Breast epithelium (tissue), 4 donors: ENCODE measurements around the gene SIK2. TPM values are rescaled to one million over a fixed set of nuclear protein-coding genes. Genes with fewer than 3 reads are reported as not detected.
"Not testable (repeated sequence)": the region's sequence is repeated elsewhere in the genome, so short reads cannot be mapped to it uniquely, and the experiment has no call there.

Source experiments
- DNase-seq, 2 donors: peaks; one replicate each; pipeline ENCODE4 v3.0.0-alpha.2; 2019; ENCODE audit warnings: low spot score in 2 of 2
- H3K27ac ChIP-seq, 2 donors: fragments of 200-600 bp; sonication (generic) in 1 of 2; one replicate each; pipeline ENCODE4 v1.5.1; 2016 to 2019; ENCODE audit warnings: mild to moderate bottlenecking in 1 of 2
- H3K27me3 ChIP-seq, 2 donors: fragments of 200-600 bp; sonication (generic) in 1 of 2; one replicate each; pipeline versions ENCODE4 v1.5.1 to v1.6.0; 2017 to 2019; ENCODE audit warnings: control low read depth in 1 of 2, mild to moderate bottlenecking in 1 of 2
- H3K36me3 ChIP-seq: fragments of 200-600 bp; one replicate; pipeline ENCODE4 v1.5.1; 2019
- H3K4me1 ChIP-seq, 2 donors: fragments of 200-600 bp; sonication (generic); one replicate each; pipeline ENCODE4 v1.5.1; 2016 to 2019; ENCODE audit warnings: control low read depth in 1 of 2
- H3K4me3 ChIP-seq, 3 donors: fragments of 200-600 bp; sonication (generic); 1 replicate in 2 of 3; 2 replicates in 1 of 3; pipeline ENCODE4 v1.5.1; 2016 to 2019; ENCODE audit warnings: mild to moderate bottlenecking in 3 of 3, moderate library complexity in 2 of 3
- H3K9me3 ChIP-seq, 2 donors: fragments of 200-600 bp; sonication (generic) in 1 of 2; one replicate each; pipeline ENCODE4 v1.5.1; 2016 to 2019; ENCODE audit warnings: control low read depth in 1 of 2
- POLR2A ChIP-seq: fragments of 450-650 bp; IDR thresholded peaks from one replicate; pipeline ENCODE4 v1.6.1; 2016; ENCODE audit warnings: antibody characterized with exemption, mild to moderate bottlenecking, moderate library complexity
- POLR2AphosphoS5 ChIP-seq, 3 donors: sonication (generic); formaldehyde crosslinking; IDR thresholded peaks; one replicate each; pipeline ENCODE4 v1.6.1; 2017; ENCODE audit warnings: antibody characterized with exemption in 3 of 3
- intact Hi-C: fragments of 100-400 bp; cut with DNase I; formaldehyde crosslinking; loops from one replicate; pipeline ENCODE4 v1.15.1; 2023; ENCODE audit warnings: low total_unique reads
- total RNA-seq, 3 donors: library from RNA; depleted of rRNA; stranded (reverse); fragments of >200 nt; gene quantifications; one replicate each; pipeline ENCODE4 v1.1.0, GENCODE V29; 2016
- TF ChIP-seq, protein P1 (sequence below), 3 donors: fragments of 450-650 bp; IDR thresholded peaks; one replicate each; pipeline ENCODE4 v1.5.1; 2016 to 2017; ENCODE audit warnings: antibody characterized with exemption in 3 of 3, mild to moderate bottlenecking in 3 of 3, moderate library complexity in 3 of 3

The SIK2 gene
- total RNA-seq, 3 donors from 2014 or later, result 19.0 to 56.6 (median 30.7) TPM

- DNase-seq, result no peak
- no peaks in the 10 kb centered on the region for H3K4me1 ChIP-seq
- H3K9me3 ChIP-seq, result no peaks in the 10 kb centered on the region
- H3K4me3 ChIP-seq, result no peak overlapping the region
- TF ChIP-seq POLR2AphosphoS5 (IDR thresholded peaks at IDR 0.05), result no peak
- TF ChIP-seq, protein P1, sequence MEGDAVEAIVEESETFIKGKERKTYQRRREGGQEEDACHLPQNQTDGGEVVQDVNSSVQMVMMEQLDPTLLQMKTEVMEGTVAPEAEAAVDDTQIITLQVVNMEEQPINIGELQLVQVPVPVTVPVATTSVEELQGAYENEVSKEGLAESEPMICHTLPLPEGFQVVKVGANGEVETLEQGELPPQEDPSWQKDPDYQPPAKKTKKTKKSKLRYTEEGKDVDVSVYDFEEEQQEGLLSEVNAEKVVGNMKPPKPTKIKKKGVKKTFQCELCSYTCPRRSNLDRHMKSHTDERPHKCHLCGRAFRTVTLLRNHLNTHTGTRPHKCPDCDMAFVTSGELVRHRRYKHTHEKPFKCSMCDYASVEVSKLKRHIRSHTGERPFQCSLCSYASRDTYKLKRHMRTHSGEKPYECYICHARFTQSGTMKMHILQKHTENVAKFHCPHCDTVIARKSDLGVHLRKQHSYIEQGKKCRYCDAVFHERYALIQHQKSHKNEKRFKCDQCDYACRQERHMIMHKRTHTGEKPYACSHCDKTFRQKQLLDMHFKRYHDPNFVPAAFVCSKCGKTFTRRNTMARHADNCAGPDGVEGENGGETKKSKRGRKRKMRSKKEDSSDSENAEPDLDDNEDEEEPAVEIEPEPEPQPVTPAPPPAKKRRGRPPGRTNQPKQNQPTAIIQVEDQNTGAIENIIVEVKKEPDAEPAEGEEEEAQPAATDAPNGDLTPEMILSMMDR (IDR thresholded peaks at IDR 0.05), result no peak
- no peak for TF ChIP-seq POLR2A
- H3K36me3 ChIP-seq, result no peaks in the 10 kb centered on the region
- intact Hi-C loops, result no loop called here
- H3K27ac ChIP-seq, result no peak overlapping the region
- no peaks in the 10 kb centered on the region for H3K27me3 ChIP-seq
These were observed 39.2 kb downstream of the SIK2 start for GRCh38 chr11:111641339-111642015.

GRCh38 chr11:111642542-111642941 is 40.3 kb downstream of the SIK2 start:
- intact Hi-C loops, result no loop called here
- Histone ChIP-seq H3K27me3 (no peaks in the 10 kb centered on the region), H3K9me3 (no peaks in the 10 kb centered on the region), H3K4me3 (no peak overlapping the region), H3K36me3 (no peaks in the 10 kb centered on the region), H3K27ac (no peak overlapping the region), H3K4me1 (no peaks in the 10 kb centered on the region)
- no peak for TF ChIP-seq POLR2A
- TF ChIP-seq POLR2AphosphoS5 (IDR thresholded peaks at IDR 0.05), result no peak
- TF ChIP-seq, protein P1 (IDR thresholded peaks at IDR 0.05), result no peak
- DNase-seq, result no peak

- Histone ChIP-seq H3K4me3 (no peak overlapping the region), H3K27me3 (no peaks in the 10 kb centered on the region), H3K27ac (no peak overlapping the region), H3K9me3 (no peaks in the 10 kb centered on the region), H3K36me3 (no peaks in the 10 kb centered on the region), H3K4me1 (no peaks in the 10 kb centered on the region)
- TF ChIP-seq POLR2AphosphoS5 (IDR thresholded peaks at IDR 0.05) (no peak), POLR2A (no peak)
- TF ChIP-seq, protein P1 (IDR thresholded peaks at IDR 0.05), result no peak
- DNase-seq, result no peak
- intact Hi-C loops, result no loop called here
These were observed 42.7 kb downstream of the SIK2 start for GRCh38 chr11:111644922-111645321.

DNA sequence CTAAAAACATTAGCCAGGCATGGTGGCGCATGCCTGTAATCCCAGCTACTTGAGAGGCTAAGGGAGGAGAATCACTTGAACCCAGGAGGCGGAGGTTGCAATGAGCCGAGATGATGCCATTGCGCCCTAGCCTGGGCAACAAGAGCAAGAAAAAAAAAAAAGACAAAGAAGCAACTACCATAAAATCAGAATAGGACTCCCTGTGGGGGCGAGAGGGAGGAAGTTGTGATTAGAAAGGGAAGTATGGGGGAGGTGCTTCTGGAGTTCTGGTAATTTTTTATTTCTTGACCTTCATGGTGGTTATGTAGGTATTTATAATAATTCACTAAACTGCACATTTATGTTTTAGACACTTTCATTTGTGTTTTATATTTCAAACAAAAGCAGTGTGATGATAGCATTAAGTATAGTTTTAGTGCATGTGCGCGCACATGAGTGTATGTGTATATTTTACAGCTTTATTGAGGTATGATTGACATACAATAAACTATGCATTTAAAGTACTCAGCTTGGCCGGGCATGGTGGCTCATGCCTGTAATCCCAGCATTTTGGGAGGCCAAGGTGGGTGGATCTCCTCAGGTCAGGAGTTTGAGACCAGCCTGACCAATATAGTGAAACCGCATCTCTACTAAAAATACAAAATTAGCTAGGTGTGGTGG is 43.5 kb downstream of the SIK2 start:
- no peak for DNase-seq
- Histone ChIP-seq H3K4me1 (no peaks in the 10 kb centered on the region), H3K9me3 (no peaks in the 10 kb centered on the region), H3K27ac (no peak overlapping the region), H3K27me3 (no peaks in the 10 kb centered on the region), H3K36me3 (no peaks in the 10 kb centered on the region), H3K4me3 (no peak overlapping the region)
- TF ChIP-seq POLR2AphosphoS5 (IDR thresholded peaks at IDR 0.05) (no peak), POLR2A (no peak)
- TF ChIP-seq, protein P1 (IDR thresholded peaks at IDR 0.05), result no peak
- intact Hi-C loops, result no loop called here

- DNase-seq, H3K27ac ChIP-seq, H3K4me1 ChIP-seq, H3K36me3 ChIP-seq, H3K27me3 ChIP-seq, intact Hi-C loops, H3K4me3 ChIP-seq, H3K9me3 ChIP-seq: not testable (repeated sequence)
These were observed 49.1 kb downstream of the SIK2 start for GRCh38 chr11:111651336-111651735.
